ENCODE results near the gene CABP2. TPM values are rescaled to one million over a fixed set of nuclear protein-coding genes. Genes with fewer than 3 reads are reported as not detected.

CABP2 gene
- total RNA-seq, 4 donors from 2014 or later, result not detected

GRCh38 chr11:67505605-67506396 is 17.4 kb downstream of the CABP2 start:
- H3K4me3 ChIP-seq, result peak overlapping the region; percentile 74 to 79 (median 77)
- DNase-seq, result peak; percentile 85 to 96 (median 95)
- TF ChIP-seq POLR2A (IDR thresholded peaks at IDR 0.05) (peak; percentile 75 to 82), CTCF (IDR thresholded peaks at IDR 0.05) (peak; percentile 96 to 99 (median 98))
- no peaks in the 10 kb centered on the region for H3K9me3 ChIP-seq
- H3K36me3 ChIP-seq, result peaks cover 0 to 19% (median 0%) of the 10 kb centered on the region in 3 donors
- peak overlapping the region; percentile 94 to 99 (median 97) for H3K27ac ChIP-seq
- H3K27me3 ChIP-seq, result no peaks in the 10 kb centered on the region
- H3K4me1 ChIP-seq, result peaks cover 0 to 49% (median 34%) of the 10 kb centered on the region in 4 donors

- peaks cover 0 to 42% (median 34%) of the 10 kb centered on the region in 4 donors for H3K4me1 ChIP-seq
- peaks cover 0 to 25% (median 0%) of the 10 kb centered on the region in 3 donors for H3K36me3 ChIP-seq
- H3K27me3 ChIP-seq, result no peaks in the 10 kb centered on the region
- H3K27ac ChIP-seq, result peak within 1 kb of the TSS; percentile 94 to 99 (median 97)
- no peak for TF ChIP-seq CTCF (IDR thresholded peaks at IDR 0.05)
- peak; percentile 21 to 22 for TF ChIP-seq POLR2A (IDR thresholded peaks at IDR 0.05)
- DNase-seq, result peak; percentile 88 to 92 (median 90)
- no peaks in the 10 kb centered on the region for H3K9me3 ChIP-seq
- peak within 1 kb of the TSS; percentile 74 to 79 (median 77) for H3K4me3 ChIP-seq
These were observed 18.2 kb downstream of the CABP2 start, which contains the start of gene PITPNM1 for GRCh38 chr11:67504950-67505581. Gene PITPNM1 (minus strand): TSS chr11:67505363. CDS start chr11:67504180, 1,183 bp downstream.

GRCh38 chr11:67504005-67504949 is 19.0 kb downstream of the CABP2 start:
- DNase-seq, result peak in 1 of 3 donors; percentile 54
- TF ChIP-seq CTCF (IDR thresholded peaks at IDR 0.05), result no peak
- TF ChIP-seq POLR2A (IDR thresholded peaks at IDR 0.05), result no peak
- Histone ChIP-seq H3K36me3 (peaks cover 0 to 30% (median 0%) of the 10 kb centered on the region in 3 donors), H3K4me3 (peak overlapping the region; percentile 74 to 79 (median 77)), H3K27ac (peak overlapping the region; percentile 94 to 99 (median 97)), H3K4me1 (peaks cover 0 to 42% (median 34%) of the 10 kb centered on the region in 4 donors), H3K9me3 (no peaks in the 10 kb centered on the region), H3K27me3 (no peaks in the 10 kb centered on the region)

- peaks cover 0 to 32% (median 0%) of the 10 kb centered on the region in 3 donors for H3K36me3 ChIP-seq
- no peak for DNase-seq
- H3K27ac ChIP-seq, result peak overlapping the region in 1 of 4 donors; percentile 99
- peaks cover 0 to 36% (median 31%) of the 10 kb centered on the region in 4 donors for H3K4me1 ChIP-seq
- peak overlapping the region; percentile 74 to 79 (median 77) for H3K4me3 ChIP-seq
- no peaks in the 10 kb centered on the region for H3K9me3 ChIP-seq
- no peaks in the 10 kb centered on the region for H3K27me3 ChIP-seq
- TF ChIP-seq CTCF (IDR thresholded peaks at IDR 0.05), result no peak
These were observed 19.9 kb downstream of the CABP2 start for GRCh38 chr11:67503119-67504004.

Data from Peyer's patch (tissue), 4 donors.